PC-3 (cell line): ENCODE measurements around the gene MN1.

Experiments
- CTCF ChIP-seq: fragments of 300-600 bp; sonication (generic); conservative IDR thresholded peaks from 2 replicates; pipeline ENCODE4 v1.5.1; 2017; ENCODE audit warnings: antibody characterized with exemption, low read depth, mild to moderate bottlenecking, low read length
- EZH2 ChIP-seq: fragments of 300-600 bp; sonication (generic); IDR thresholded peaks from one replicate; pipeline ENCODE4 v1.6.1; 2017; ENCODE audit warnings: antibody characterized with exemption, mild to moderate bottlenecking, low read length; ENCODE audit not compliant: unreplicated experiment

- TF ChIP-seq CTCF, result no peak
- no peak for TF ChIP-seq EZH2
Observed at GRCh38 chr22:27795696-27796517, 5.6 kb downstream of the MN1 start.
